Measurements from ENCODE around the gene FOXP1. TPM values are rescaled to one million over a fixed set of nuclear protein-coding genes. Genes with fewer than 3 reads are reported as not detected.
A peak's percentile ranks its signal among the peaks of the same experiment; 100 is the strongest.

The FOXP1 gene
- total RNA-seq, 4 donors from 2014 or later, result 54.2 to 152 (median 129) TPM

DNA sequence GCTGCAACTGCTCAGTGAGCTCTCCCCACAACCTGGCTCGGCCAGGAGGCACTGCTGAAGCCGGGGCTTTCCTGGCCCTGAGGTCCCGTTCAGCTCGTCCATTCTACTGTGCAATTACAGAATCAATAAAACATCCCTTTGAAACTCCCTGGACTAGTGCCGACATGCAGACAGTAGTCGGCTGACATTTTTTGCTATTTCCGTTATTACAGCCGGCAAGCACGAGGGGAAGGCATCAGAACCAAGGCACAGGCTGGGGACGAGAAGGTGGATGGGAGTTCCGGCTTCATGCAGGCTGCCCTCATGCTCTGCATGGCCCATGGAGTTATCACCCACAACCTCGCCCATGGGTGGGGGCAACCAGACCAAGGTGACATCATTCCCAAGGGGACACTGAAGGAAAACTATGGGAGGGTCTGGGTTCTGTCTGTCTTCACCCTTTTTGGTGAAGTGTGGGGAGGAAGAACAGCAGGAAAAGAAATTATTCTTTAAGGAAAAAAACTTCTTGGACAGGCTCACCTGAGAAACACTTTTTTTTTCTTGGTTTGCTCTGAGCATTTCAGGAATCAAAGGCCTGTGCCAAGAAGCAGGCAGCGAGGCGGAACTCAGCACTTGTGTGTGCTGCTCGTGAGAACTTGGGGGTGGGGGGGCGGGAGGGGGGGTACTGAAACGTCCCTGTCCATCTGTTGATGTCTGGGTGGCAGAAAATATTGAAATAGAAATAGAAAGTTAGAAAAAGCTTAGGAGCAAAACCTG lies 154.5 kb downstream of the FOXP1 start:
- TF ChIP-seq, protein P1, sequence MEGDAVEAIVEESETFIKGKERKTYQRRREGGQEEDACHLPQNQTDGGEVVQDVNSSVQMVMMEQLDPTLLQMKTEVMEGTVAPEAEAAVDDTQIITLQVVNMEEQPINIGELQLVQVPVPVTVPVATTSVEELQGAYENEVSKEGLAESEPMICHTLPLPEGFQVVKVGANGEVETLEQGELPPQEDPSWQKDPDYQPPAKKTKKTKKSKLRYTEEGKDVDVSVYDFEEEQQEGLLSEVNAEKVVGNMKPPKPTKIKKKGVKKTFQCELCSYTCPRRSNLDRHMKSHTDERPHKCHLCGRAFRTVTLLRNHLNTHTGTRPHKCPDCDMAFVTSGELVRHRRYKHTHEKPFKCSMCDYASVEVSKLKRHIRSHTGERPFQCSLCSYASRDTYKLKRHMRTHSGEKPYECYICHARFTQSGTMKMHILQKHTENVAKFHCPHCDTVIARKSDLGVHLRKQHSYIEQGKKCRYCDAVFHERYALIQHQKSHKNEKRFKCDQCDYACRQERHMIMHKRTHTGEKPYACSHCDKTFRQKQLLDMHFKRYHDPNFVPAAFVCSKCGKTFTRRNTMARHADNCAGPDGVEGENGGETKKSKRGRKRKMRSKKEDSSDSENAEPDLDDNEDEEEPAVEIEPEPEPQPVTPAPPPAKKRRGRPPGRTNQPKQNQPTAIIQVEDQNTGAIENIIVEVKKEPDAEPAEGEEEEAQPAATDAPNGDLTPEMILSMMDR (IDR thresholded peaks at IDR 0.05), result no peak
- TF ChIP-seq POLR2A (IDR thresholded peaks at IDR 0.05), result no peak
- no peaks in the 10 kb centered on the region for H3K36me3 ChIP-seq
- no peak overlapping the region for H3K4me3 ChIP-seq
- no peaks in the 10 kb centered on the region for H3K27me3 ChIP-seq
- DNase-seq, result peak in 1 of 2 donors; percentile 29
- no peaks in the 10 kb centered on the region for H3K9me3 ChIP-seq
- H3K4me1 ChIP-seq, result no peaks in the 10 kb centered on the region
- intact Hi-C loops (cut with DNase I; ENCODE audit: low total_unique reads), result no loop called here
- H3K27ac ChIP-seq, result peak overlapping the region; percentile 18 to 31

DNA sequence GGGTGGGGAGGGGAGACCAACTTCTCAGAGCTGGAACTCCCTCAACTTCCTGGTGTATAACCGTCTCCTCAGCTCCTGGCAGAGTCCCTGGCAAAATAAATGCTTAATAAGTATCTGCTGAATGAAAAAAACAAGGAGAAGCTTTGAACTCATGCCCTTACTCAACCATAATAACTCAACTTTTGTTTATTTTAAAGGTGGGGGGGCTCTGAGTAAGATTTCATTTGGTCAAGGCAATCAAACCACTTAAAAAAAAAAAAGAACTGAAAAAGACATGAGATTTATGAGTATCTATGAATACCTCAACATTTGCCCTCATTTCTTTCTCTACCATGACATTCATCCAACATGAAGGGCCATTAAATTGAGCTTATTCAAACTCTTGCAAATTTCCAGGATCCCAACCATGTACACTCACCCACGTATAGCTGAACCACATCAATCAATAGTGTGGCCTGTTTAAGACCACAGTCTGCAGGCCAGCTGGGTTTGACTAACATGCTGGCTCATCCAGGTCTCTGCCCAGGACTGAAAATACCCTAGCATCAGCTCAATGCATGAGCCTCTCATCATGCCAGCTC lies 157.9 kb downstream of the FOXP1 start:
- Histone ChIP-seq H3K27ac (no peak overlapping the region), H3K4me1 (no peaks in the 10 kb centered on the region), H3K36me3 (no peaks in the 10 kb centered on the region), H3K27me3 (no peaks in the 10 kb centered on the region), H3K9me3 (no peaks in the 10 kb centered on the region), H3K4me3 (no peak overlapping the region)
- TF ChIP-seq, protein P1 (IDR thresholded peaks at IDR 0.05), result no peak
- TF ChIP-seq POLR2A (IDR thresholded peaks at IDR 0.05), result no peak
- no peak for DNase-seq
- intact Hi-C loops (cut with DNase I; ENCODE audit: low total_unique reads), result no loop called here

DNA sequence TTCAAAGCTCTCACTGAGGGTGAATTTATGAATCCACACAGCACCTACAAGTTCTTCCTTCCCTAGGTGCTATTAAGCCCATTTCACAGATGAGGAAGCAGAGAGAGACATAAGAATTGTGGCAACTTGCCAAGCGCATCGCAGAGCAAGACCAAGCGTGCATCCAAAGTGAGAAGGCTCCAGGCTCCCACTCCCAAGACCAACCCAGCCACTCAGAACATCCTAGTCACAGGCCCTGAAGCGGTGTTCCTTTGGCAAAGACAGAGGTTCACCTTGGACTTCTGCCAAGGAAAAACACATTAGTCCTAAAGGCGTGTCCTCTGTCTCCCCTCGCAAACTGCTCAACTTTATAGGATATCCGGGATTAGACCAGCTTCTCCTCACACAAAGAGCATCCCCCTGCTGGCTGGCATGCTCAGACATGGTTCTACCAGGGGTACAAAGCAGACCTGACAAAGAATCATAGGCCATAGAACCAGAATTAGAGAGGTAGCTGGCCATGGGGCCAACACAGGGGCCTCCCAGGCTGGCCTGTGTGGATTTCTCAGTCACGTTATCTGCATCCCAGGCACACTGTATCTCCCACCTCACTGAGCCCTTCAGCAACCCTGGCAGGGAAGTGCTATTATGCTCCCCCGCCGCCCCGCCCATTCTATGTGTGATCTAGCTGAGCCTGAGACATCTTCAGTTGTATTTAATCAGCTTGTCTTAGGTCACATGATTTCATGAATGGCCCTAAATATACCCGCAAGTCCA lies 160.2 kb downstream of the FOXP1 start:
- Histone ChIP-seq H3K4me1 (no peaks in the 10 kb centered on the region), H3K4me3 (no peak overlapping the region), H3K9me3 (no peaks in the 10 kb centered on the region), H3K27me3 (no peaks in the 10 kb centered on the region), H3K36me3 (no peaks in the 10 kb centered on the region), H3K27ac (no peak overlapping the region)
- TF ChIP-seq POLR2A (IDR thresholded peaks at IDR 0.05), result no peak
- TF ChIP-seq, protein P1 (IDR thresholded peaks at IDR 0.05), result no peak
- intact Hi-C loops (cut with DNase I; ENCODE audit: low total_unique reads), result no loop called here
- DNase-seq, result peak in 1 of 2 donors; percentile 33

DNA sequence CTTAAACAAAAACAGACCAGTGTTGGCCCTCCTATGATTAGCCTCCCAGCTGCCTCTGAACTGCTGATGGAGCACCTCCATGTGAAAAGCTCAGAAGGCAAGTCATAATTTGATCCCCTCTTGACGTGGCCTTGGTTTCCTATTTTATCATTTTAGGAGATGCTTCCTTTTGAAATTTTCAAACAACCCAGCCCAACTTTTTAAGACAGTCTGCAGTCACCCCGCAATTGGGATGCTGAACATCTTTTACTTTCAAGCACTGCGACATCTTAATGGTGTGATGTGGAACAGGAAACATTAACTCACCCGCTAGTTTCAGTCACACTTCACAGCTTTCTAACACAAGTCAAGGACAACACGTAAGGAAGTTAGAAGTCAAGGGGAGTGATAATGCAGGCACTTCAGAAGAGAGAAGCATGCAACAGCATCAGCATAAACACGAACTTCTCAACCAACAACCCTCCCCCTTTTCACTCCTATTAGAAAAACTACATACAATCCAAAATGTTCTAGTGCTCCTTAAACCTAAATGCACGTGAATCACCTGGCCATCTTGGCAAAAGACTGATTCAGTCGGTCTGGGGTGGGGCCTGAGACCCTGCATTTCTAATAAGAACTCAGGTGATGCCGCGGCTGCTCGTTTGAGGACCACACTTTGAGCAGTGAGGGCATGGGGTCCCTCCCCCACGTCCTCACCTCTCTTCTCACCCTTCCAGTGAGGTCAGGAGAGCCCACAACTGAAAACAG lies 161.5 kb downstream of the FOXP1 start:
- intact Hi-C loops (cut with DNase I; ENCODE audit: low total_unique reads), result no loop called here
- Histone ChIP-seq H3K9me3 (no peaks in the 10 kb centered on the region), H3K27me3 (no peaks in the 10 kb centered on the region), H3K36me3 (no peaks in the 10 kb centered on the region), H3K4me1 (no peaks in the 10 kb centered on the region), H3K4me3 (no peak overlapping the region), H3K27ac (no peak overlapping the region)
- TF ChIP-seq, protein P1 (IDR thresholded peaks at IDR 0.05), result no peak
- no peak for TF ChIP-seq POLR2A (IDR thresholded peaks at IDR 0.05)
- no peak for DNase-seq

All from uterus (tissue), 4 donors.